HG03159 (cell line): Measurements from ENCODE around the gene NOL4L.

Source experiments
- ATAC-seq: cut with Tn5 transposase; IDR thresholded peaks from one replicate; pipeline ENCODE4 v1.9.1; 2021; ENCODE audit warnings: mild to moderate bottlenecking, moderate library complexity; ENCODE audit not compliant: unreplicated experiment

NOL4L gene

DNA sequence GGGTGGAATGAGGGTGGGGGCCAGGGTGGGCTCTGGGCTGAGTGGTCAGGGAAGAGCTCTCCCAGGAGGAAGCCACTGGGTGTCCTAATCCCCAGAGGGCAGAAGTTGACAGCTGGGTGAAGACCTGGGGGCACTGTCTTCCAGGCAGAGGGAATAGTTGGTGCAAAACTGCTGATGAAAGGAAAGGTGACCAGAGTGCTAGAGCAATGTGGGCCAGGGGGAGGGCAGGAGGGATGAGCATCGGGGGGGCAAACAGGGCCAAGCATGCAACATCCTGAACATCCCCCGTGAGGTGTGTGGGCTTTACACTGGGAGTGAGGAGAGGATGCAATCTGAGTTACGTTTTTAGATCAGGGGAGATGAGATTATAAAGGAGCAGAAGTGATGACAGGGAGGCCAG is 97.8 kb downstream of the NOL4L start:
- ATAC-seq = no peak

DNA sequence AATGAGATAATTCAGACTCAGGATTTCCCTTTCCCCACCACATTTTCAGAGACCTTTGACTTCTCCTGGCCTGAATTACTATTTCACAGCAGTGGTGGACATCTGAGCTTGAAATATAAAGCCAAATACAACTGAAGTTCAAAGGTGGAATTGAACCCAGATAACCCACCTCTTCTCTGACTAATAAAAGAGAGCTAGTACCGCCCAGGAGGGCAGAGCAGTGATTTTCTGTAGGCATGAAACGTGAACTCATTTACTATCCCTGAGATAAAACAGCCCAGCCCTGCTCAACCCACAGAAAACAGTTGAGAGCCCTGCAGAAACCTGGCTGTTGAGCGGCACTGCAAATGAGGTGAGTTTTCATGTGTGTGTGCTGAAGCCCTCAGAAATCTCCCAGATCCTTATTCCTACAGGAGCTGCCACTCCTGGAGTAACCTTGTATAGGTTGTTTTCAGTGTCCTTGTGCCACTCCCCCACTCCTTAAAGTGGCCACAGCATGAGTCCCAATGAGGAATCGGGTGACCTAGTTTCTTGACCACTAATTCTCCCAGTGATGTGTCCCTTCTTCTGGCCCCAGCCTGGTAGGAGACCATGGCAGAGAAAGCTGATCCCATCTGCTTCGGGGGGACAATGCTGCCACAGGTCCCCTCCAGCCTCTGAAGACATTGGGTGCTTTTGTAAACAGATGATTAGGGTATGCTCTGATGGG is 99.2 kb downstream of the NOL4L start:
- no peak for ATAC-seq

DNA sequence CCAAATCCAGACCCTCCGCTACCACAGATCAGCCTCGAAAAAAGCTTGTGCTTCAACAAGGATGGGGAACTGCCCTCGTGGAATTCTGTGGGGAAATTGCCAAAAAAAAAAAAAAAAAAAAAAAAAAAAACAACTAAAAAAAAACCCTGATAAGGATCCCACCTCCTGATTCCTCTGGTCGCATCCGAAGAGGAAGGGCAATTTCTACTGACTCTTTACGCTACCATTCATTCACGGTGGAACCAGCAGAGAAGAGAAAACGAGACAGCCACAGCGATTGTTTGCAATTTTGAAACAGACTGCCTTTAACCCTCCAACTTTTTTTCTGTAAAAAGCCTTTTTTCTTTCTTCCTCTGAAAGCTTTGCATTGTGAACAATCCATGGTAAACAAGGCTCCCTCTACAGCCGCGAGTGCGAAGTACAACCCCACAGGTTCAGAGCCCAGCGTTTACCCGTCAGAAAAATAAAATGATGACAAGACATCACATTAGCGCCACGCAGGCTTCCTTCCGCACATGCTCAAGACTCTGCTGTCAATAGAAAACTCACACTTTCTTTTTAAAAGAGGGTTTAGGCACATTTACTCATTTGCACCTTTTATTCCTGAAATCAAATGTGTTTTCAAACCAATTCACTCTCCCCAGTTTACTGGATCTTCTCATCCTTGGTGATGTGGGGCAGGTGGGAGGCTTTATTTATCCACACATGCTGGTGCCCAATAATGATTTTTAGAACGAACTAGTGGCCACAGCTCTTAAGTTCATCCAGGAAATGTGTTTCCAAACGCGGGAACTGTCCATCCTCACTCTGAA is 100.0 kb downstream of the NOL4L start:
- ATAC-seq = peak; percentile 81

DNA sequence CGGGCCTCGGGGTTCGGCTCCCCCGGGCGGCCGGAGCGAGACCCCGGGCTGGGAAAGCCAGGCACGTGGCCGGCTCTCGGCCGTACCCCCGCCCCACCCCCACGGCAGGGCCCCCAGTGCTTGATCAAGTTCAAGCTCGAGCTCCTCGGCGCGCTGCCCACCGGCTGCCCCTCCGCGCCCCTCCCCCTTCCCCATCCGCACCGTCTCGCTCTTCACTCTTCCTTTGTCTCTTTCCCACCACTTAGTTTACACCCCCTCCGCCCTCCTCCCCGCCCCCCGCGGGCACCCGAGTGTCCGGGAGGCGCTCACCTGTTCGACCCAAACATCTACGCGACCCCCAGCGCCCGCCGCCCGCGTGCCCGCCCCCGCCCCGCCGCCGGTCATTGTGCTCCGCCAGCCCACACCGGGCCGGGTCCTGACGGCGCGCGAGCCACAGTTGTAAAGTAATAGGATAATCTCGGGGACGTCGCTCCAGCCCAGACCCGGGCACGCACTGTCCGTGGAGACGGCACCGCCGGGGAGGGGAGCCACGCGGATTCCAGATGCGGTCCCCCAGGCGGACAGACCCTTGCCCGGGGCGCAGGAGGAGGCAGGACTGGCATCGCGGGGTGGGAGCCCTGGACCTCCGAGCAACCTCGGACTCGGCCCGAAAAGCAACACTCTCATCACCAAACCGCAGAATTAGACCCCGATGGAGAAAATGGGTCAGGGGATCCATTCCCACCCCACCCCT is 100.7 kb downstream of the NOL4L start:
- no peak for ATAC-seq

DNA sequence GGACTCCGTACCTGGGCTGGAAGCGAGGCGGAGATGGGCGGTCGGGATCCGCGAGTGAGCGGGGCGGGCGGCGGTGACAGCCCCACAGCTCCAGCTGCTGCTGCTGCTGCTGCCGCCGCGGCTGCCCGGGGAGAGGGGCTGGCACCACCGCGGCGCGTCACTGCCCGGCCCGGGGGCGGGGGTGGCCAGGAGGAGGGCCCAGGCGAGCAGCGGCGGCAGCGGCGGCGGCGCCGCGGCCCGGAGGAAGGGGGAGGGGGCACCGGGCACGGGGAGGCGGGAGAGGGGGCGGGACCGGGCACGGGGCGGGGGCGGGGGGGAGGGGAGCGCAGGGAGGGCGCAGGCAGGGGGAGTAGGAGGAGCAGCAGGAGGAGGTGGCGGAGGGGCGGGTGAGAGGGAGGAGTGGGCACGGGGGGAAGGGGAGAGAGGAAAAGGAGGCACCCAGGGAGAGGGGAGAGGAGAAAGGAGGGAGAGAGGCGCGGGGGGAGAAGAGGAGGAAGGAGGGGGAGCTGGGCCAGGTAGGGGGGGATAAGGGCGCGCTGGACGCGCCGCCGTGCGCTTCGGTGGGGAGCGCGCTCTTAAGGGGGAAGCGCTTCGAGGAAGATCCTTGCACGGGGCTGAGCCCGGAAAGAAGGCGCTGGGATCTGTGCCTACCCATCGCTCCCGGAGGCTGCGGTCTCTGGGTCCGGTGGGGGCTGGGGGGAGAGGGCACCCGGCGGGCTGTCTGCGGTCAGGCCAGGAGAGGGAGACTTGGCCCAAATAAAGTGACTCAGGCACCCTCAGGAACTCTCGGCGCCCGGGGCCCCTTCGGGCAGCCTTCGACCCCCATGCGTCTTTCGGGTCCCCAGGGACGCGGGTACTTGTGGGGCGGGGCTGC is 101.5 kb downstream of the NOL4L start:
- ATAC-seq = no peak

DNA sequence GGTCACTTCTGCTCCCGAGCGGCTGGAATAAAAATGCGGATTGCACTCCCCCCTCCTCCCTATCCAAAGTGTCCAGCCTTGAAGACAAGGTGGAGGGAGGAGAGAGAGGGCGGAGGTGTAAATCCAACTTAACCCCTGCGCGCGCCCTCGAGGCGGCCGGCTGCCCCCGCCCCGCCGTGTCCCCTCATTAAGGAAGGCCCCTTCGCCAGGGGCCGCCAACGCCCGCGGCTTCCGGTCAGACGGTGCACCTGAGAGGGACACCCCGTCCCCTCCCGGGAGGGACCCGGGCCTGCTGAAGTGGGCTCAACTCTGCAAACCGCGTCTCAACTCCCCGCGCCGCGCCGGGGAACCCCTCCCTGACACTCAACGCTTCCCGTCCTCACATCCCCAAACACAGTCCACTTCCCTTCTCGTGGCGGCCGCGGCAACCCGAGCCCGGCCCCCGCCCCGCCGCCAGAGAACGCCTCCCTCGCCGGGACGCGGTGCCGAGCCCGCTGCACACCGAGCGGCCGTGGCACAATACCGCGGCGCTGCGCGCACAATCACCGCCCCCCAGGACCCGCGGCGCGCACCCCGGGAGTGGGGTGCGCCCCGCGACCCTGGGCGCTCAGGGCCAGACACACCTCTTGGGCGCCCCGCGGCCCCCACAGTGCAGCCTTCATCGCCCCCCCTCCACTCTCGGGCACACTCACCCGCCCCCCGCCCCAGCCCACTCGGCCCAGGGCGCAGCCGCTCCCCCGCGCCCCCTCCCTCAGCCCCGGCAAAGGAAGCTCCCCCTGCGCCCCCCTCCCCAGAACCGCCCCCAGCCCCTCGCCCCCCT is 102.5 kb downstream of the NOL4L start:
- no peak for ATAC-seq

- no peak for ATAC-seq
Observed at GRCh38 chr20:32482143-32482441, 103.0 kb downstream of the NOL4L start.

- no peak for ATAC-seq
Observed at GRCh38 chr20:32481311-32482142, 103.6 kb downstream of the NOL4L start.

- ATAC-seq = no peak
Observed at GRCh38 chr20:32480371-32481241, 104.5 kb downstream of the NOL4L start.

- ATAC-seq = no peak
Observed at GRCh38 chr20:32479697-32480171, 105.4 kb downstream of the NOL4L start.

DNA sequence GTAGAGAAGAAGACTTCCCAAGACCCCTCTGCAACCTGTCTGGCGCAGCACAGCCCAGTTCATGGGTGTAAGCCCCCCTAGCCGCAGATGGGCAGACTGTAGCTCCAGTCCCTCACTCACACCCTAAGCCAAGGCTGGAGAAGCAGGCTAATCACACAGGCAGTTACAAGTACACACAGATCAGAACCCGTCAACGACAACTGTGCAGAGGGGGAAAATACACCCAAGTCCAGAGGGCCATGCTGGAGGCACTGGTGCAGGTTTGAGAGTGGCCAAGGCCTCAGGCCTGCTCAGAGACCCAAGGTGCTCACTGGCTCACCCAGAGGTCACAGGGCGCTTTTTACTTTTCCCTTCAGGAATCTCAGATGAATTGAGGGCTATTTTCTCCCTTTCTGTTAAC is 106.1 kb downstream of the NOL4L start:
- ATAC-seq = no peak

GRCh38 chr20:32478576-32478975 is 106.6 kb downstream of the NOL4L start:
- ATAC-seq = no peak

- no peak for ATAC-seq
Observed at GRCh38 chr20:32477594-32478512, 107.3 kb downstream of the NOL4L start.

DNA sequence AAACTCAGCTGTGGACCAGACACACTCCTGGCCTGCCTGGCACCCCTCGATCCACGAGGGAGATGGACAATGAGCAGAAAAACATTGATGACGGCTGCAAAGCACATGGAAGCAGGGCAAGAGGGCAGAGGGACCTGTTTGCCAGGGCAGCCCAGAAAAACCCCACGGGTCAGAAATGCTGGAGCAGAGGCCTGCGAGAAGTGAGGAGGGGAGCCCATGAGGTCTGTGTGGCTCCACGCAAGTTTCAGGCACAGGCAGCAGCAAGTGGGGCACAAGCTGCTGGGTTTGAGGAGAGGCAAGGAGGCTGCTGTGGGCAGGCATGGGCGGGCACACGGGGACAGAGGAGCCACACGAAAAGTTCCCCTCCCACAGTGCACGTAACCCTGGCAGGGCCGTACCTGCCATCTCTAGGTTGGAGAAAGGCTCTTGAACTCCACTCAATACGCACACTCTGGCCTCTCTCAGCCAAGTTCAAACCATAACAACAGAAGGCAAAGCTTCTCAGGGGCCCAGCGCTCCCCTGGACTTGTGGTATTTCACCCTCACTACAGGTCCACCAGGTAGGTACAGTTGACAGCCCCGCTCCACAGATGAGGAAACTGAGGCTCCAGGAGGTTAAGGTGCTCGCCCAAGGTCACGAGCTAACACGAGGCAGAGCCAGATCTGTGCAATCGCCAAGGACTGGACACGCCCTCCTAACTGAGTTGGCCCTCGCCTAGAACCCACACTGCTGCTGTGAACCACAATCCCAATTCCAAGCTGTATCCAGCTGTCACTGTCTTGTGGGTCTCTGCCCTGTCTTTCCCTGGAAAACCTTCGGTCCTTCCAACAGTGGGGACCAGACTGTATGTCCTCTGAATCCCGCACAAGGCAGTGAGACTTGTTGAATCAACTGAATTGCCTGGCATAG is 108.2 kb downstream of the NOL4L start:
- ATAC-seq = no peak

- no peak for ATAC-seq
Observed at GRCh38 chr20:32474967-32475811, 109.9 kb downstream of the NOL4L start.
